Right lobe of liver (tissue), 6 donors: ENCODE results near the gene PLA2G4D. TPM values are rescaled to one million over a fixed set of nuclear protein-coding genes. Genes with fewer than 3 reads are reported as not detected.

Experiments used
- ATAC-seq, 4 donors: fragments of 200-7000 bp; cut with Tn5 transposase; one replicate each; pipeline ENCODE4 v1.9.1; 2020; ENCODE audit warnings: mild to moderate bottlenecking in 4 of 4, moderate library complexity in 4 of 4
- DNase-seq, 3 donors: peaks; one replicate each; pipeline ENCODE4 v3.0.0-alpha.2; 2020
- H3K27ac ChIP-seq, 3 donors: fragments of 200-600 bp; one replicate each; pipeline ENCODE4 v1.8.0; 2022
- H3K27me3 ChIP-seq, 2 donors: fragments of 200-600 bp; one replicate each; pipeline ENCODE4 v1.8.0; 2022
- H3K36me3 ChIP-seq, 4 donors: fragments of 200-600 bp; sonication (generic) in 1 of 4; one replicate each; pipeline versions ENCODE4 v1.5.1 to v1.8.0; 2017 to 2022; ENCODE audit warnings: control low read depth in 1 of 4
- H3K4me1 ChIP-seq, 4 donors: fragments of 200-600 bp; sonication (generic) in 1 of 4; one replicate each; pipeline versions ENCODE4 v1.5.1 to v1.8.0; 2017 to 2022; ENCODE audit warnings: control low read depth in 1 of 4
- H3K4me3 ChIP-seq, 3 donors: fragments of 200-600 bp; one replicate each; pipeline ENCODE4 v1.8.0; 2022
- H3K9me3 ChIP-seq, 4 donors: fragments of 200-600 bp; sonication (generic) in 1 of 4; one replicate each; pipeline versions ENCODE4 v1.5.1 to v1.8.0; 2017 to 2022; ENCODE audit warnings: control low read depth in 1 of 4
- CTCF ChIP-seq, 4 donors: fragments of 200-600 bp in 3 of 4; fragments of 450-650 bp in 1 of 4; IDR thresholded peaks; one replicate each; pipeline versions ENCODE4 v1.5.1 to v1.8.0; 2016 to 2022; ENCODE audit warnings: antibody characterized with exemption in 4 of 4, mild to moderate bottlenecking in 2 of 4
- POLR2A ChIP-seq: fragments of 450-650 bp; IDR thresholded peaks from one replicate; pipeline ENCODE4 v1.6.1; 2017; ENCODE audit warnings: antibody characterized with exemption, mild to moderate bottlenecking
- WGBS: methylation state at CpG from one replicate; pipeline ENCODE4 v1.1.6; 2018; ENCODE audit warnings: low coverage, low lambda C conversion rate; ENCODE audit not compliant: insufficient coverage; ENCODE audit errors: missing lambda C conversion rate; 5-methylcytosine and 5-hydroxymethylcytosine counted together
- intact Hi-C, 2 donors: fragments of 100-400 bp; cut with DNase I; formaldehyde crosslinking; loops; one replicate each; pipeline versions ENCODE4 v1.11.2 to v1.14.1; 2022
- total RNA-seq, 6 experiments: library from RNA; depleted of rRNA in 2 of 6; stranded (reverse); fragments of >200 nt in 2 of 6; fragmentation: NEBNext Ultra II Directional in 3 of 6; extraction: Animal tissue kit (Norgen Biotek cat#: 25700) in 3 of 6; gene quantifications; one replicate each; pipeline versions ENCODE4 v1.1.0 to v1.2.4, GENCODE V29; 2016 to 2023
- donor health status: DM: no; HTN: yes; CAD: no.
- donor health status: DM: no; HTN: no; CAD: no.
- donor health status: DM: no; HTN: no; CAD: no.
- donor health status: DM: no; HTN: yes; CAD: no.
- donor health status: DM: no; HTN: yes; CAD: no.

The PLA2G4D gene
- total RNA-seq, 6 experiments from 2014 or later = not detected

- Histone ChIP-seq H3K4me1 (no peaks in the 10 kb centered on the region), H3K4me3 (no peak overlapping the region), H3K9me3 (no peaks in the 10 kb centered on the region), H3K27ac (no peak overlapping the region), H3K36me3 (no peaks in the 10 kb centered on the region), H3K27me3 (no peaks in the 10 kb centered on the region)
- intact Hi-C loops = loop anchor here in 1 of 2 donors (5.0 kb wide), 1 partner anchor 81 kb away; no protein-coding TSS in a partner anchor
- no CpG with 5 or more reads among the region's 14 CpGs for WGBS
- DNase-seq (peak in 1 of 3 donors; percentile 37), ATAC-seq (no peak)
- TF ChIP-seq POLR2A (no peak), CTCF (IDR thresholded peaks at IDR 0.05) (no peak)
Observed at GRCh38 chr15:42068601-42069000, 25.8 kb downstream of the PLA2G4D start.

GRCh38 chr15:42066764-42067415 lies 27.5 kb downstream of the PLA2G4D start:
- Histone ChIP-seq H3K27me3 (no peaks in the 10 kb centered on the region), H3K27ac (no peak overlapping the region), H3K9me3 (no peaks in the 10 kb centered on the region), H3K4me1 (no peaks in the 10 kb centered on the region), H3K36me3 (no peaks in the 10 kb centered on the region), H3K4me3 (no peak overlapping the region)
- WGBS = 25% methylated on average over 9 of the region's 10 CpGs
- ATAC-seq (no peak), DNase-seq (no peak)
- intact Hi-C loops = loop anchor here in 1 of 2 donors (5.0 kb wide), 1 partner anchor 80 kb away; no protein-coding TSS in a partner anchor
- TF ChIP-seq POLR2A = no peak
- TF ChIP-seq CTCF (IDR thresholded peaks at IDR 0.05) = no peak

GRCh38 chr15:42065468-42065867 lies 28.9 kb downstream of the PLA2G4D start:
- TF ChIP-seq POLR2A (no peak), CTCF (IDR thresholded peaks at IDR 0.05) (no peak)
- ATAC-seq = no peak
- Histone ChIP-seq H3K4me3 (no peak overlapping the region), H3K4me1 (peaks cover 0 to 7% (median 0%) of the 10 kb centered on the region in 4 donors), H3K27ac (no peak overlapping the region), H3K36me3 (no peaks in the 10 kb centered on the region), H3K9me3 (no peaks in the 10 kb centered on the region), H3K27me3 (no peaks in the 10 kb centered on the region)
- WGBS = no CpG with 5 or more reads among the region's 7 CpGs
- DNase-seq = no peak
- intact Hi-C loops = loop anchor here in 1 of 2 donors (5.0 kb wide), 1 partner anchor 78 kb away; no protein-coding TSS in a partner anchor

- DNase-seq = peak in 1 of 3 donors; percentile 60
- Histone ChIP-seq H3K27me3 (no peaks in the 10 kb centered on the region), H3K27ac (no peak overlapping the region), H3K9me3 (no peaks in the 10 kb centered on the region), H3K4me3 (no peak overlapping the region), H3K4me1 (peaks cover 0 to 12% (median 0%) of the 10 kb centered on the region in 4 donors), H3K36me3 (no peaks in the 10 kb centered on the region)
- WGBS = 48% methylated on average over 3 of the region's 7 CpGs
- intact Hi-C loops = loop anchor here in 1 of 2 donors (5.0 kb wide), 1 partner anchor 78 kb away; no protein-coding TSS in a partner anchor
- peak in 3 of 4 donors; percentile 7 to 11 (median 10) for ATAC-seq
- no peak for TF ChIP-seq POLR2A
- TF ChIP-seq CTCF (IDR thresholded peaks at IDR 0.05) = no peak
Observed at GRCh38 chr15:42065033-42065432, 29.3 kb downstream of the PLA2G4D start.
